Suprapubic skin (tissue), 4 donors: Measurements from ENCODE around the gene CHIA.

Source experiments
- POLR2A ChIP-seq, 2 donors: fragments of 450-650 bp; IDR thresholded peaks; one replicate each; pipeline ENCODE4 v1.6.1; 2017; ENCODE audit warnings: antibody characterized with exemption in 2 of 2, mild to moderate bottlenecking in 2 of 2, moderate library complexity in 2 of 2
- POLR2AphosphoS5 ChIP-seq, 3 donors: sonication (generic); formaldehyde crosslinking; IDR thresholded peaks; one replicate each; pipeline ENCODE4 v1.6.1; 2017; ENCODE audit warnings: antibody characterized with exemption in 3 of 3
- TF ChIP-seq, protein P1 (sequence below), 2 donors: fragments of 200-600 bp in 1 of 2; fragments of 450-650 bp in 1 of 2; sonication (generic) in 1 of 2; IDR thresholded peaks; one replicate each; pipeline ENCODE4 v1.5.1; 2016 to 2019; ENCODE audit warnings: antibody characterized with exemption in 2 of 2, mild to moderate bottlenecking in 1 of 2, moderate library complexity in 1 of 2

DNA sequence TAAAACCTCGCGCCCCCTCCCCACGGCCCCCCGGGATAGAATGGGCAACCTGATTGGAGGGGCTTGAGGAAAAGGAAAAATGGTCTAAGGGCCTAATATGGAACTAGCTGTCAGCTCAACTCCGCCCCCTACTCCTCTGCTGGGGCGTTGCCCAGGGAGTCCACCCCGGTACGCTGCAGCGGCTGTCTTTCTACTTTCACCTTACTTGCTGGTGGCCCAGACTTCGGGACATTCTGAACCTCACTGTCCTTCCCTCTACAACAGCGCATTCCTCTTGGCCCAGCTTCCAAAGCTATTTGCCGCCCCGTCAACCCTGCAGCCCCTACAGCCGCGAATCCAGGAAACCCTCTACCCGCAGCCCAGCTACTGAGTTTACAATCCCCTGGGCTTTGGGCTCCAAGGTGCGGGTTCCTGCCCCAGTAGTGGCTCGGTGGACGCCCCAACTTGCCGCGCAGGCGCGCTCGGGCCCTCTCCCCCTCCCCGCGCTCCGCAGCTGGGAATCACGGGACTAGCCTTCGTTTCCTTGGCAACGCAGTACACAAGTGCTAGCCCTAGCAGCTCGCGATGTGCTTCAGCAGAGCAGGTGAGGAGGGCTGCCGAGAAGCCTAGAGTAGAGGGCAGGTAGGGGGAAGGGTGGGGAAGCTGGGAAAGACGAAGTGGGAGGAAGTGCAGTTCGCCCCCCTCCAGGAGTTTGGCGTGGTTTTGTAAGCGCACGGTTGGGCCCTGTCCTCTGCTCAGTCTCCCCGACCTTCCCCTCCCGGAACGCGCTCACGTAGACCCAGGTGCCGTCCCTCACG is 55.6 kb downstream of the CHIA start:
- TF ChIP-seq POLR2A (IDR thresholded peaks at IDR 0.05) (peak in 1 of 2 donors; percentile 25), POLR2AphosphoS5 (IDR thresholded peaks at IDR 0.05) (no peak)
- TF ChIP-seq, protein P1, sequence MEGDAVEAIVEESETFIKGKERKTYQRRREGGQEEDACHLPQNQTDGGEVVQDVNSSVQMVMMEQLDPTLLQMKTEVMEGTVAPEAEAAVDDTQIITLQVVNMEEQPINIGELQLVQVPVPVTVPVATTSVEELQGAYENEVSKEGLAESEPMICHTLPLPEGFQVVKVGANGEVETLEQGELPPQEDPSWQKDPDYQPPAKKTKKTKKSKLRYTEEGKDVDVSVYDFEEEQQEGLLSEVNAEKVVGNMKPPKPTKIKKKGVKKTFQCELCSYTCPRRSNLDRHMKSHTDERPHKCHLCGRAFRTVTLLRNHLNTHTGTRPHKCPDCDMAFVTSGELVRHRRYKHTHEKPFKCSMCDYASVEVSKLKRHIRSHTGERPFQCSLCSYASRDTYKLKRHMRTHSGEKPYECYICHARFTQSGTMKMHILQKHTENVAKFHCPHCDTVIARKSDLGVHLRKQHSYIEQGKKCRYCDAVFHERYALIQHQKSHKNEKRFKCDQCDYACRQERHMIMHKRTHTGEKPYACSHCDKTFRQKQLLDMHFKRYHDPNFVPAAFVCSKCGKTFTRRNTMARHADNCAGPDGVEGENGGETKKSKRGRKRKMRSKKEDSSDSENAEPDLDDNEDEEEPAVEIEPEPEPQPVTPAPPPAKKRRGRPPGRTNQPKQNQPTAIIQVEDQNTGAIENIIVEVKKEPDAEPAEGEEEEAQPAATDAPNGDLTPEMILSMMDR (IDR thresholded peaks at IDR 0.05): no peak
